Epithelial cell of esophagus (primary cell): ENCODE data around the gene FRAS1.

Experiments
- DNase-seq: peaks from one replicate; pipeline ENCODE4 v3.0.0; 2010; ENCODE audit warnings: low read depth
- H3K4me3 ChIP-seq: 2 replicates; pipeline ENCODE4 v1.5.1; 2011; ENCODE audit warnings: mild to moderate bottlenecking, low read length, control low read depth
- CTCF ChIP-seq: IDR thresholded peaks from 2 replicates; pipeline ENCODE4 v1.5.1; 2011; ENCODE audit warnings: low read depth, mild to moderate bottlenecking, low read length, control low read depth, inconsistent platforms; ENCODE audit not compliant: insufficient read depth; ENCODE audit errors: missing control alignments

The FRAS1 gene

DNA sequence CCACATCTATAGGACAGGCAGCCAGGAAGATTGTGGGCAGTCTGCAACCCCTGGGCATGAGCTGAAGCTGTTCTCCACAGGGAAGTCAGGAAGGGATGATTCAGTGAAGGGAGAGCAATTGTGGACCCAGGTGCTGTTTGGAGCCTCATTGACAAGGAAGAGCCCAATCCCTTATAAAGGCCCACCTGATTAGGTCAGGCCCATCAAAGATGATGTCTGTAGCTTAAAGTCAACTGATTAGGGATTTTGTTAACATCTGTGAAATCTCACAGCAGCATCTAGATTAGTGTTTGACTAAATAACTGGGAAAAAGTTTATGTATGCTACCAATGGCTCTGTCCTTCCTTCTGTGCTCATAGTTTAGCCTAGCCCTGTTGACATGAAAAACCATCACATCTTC is 127.5 kb downstream of the FRAS1 start:
- TF ChIP-seq CTCF = no peak
- no peak overlapping the region for H3K4me3 ChIP-seq
- peak; percentile 16 for DNase-seq

DNA sequence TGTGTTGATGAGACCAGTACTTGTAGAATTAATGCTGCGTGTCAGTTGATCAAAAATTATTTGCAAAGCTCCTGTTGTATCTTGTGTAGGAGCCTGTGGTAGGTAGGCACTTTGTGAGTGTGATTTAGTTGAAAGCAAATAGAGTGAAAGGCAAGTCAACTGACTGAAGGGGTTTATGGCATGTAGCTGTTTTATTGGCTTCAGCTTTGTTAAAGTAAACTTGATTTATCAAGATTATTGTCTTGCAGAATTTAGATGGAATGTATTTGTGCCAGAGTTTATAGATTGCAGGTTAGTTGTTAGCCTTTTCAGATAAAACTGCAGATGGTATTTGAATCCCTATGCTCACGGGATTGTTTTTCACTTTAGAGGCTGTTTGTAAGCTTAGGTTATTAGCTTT is 128.0 kb downstream of the FRAS1 start:
- TF ChIP-seq CTCF = no peak
- H3K4me3 ChIP-seq = no peak overlapping the region
- no peak for DNase-seq

DNA sequence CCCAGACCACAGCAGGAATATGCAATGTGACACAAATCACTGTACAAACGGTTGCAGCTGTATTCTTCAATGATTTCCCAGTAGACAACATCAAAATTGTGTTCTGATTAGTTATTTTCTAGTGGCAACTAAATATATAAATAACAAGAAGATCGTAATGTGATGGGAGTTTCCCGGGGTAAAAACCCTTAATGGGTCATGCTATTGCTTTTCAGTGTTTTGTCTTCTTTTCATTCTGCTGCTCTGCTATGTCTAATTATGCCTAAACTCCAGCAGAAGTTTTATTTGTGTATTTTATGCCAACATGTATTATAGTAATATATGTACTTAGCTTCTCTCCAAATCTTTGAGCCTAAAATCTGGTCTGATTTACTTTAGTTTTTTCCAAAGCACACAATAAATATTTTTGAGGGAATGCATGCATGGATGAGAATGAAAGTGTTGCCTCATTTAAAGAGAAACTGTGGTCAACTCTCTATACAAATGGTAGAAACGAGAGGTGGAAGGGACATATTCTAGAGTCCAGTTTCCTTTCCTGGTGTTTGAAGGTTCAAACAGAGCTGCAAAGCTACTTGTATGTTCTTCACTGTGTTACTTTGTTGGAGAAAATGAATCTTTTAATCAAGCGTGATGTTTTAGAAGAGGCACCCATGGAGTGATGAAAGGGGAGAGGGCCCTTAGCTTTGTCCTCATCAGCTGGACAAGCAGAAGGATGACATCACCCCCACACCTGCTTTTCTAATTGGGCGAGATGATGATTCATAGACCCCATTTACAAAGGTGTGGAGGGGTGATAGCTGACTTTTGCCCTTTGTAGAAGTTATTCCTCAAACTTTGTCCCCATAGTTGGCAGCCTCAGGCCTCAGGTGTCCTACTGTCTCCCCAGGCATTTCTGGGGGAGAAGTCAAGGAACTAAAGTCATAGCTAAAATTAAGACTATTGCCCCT is 129.7 kb downstream of the FRAS1 start:
- H3K4me3 ChIP-seq = no peak overlapping the region
- DNase-seq = no peak
- no peak for TF ChIP-seq CTCF

DNA sequence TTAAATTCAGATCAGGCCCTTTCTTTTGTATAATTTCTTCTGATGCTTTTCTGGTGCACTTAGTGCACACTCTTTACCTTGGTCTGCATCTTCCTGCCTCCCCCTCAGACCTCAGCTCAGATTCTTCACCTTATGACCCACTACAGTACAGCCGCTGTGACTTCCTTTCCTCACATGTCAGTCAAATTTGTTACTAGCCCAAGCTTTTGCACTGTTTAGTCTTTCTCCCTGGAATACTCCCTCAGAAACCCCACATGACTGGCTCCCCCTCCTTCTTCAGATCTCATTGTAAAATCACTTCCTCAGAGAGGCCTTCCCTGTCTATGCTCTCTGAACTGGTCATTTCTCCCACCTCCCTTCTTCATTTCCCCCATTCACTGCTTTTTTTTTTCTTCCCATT is 132.9 kb downstream of the FRAS1 start:
- DNase-seq = no peak
- H3K4me3 ChIP-seq = no peak overlapping the region
- TF ChIP-seq CTCF = no peak

DNA sequence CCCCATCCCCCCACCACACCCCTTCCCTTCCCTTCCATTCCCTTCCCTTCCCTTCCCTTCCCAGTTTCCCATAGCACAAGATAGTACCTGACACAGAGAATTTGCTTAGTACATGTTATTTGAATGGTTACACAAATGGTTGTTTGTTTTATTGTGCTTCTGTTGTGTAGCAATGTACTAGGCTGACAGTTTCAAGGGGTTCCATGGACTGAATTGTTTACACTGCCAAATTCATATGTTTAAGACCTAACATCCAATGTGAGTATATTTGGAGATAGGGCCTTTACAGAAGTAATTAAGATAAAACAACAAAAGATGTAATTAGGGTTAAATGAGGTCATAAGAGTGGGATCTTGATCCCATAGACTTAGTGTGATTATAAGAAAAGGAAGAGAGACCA is 133.5 kb downstream of the FRAS1 start:
- no peak for TF ChIP-seq CTCF
- no peak overlapping the region for H3K4me3 ChIP-seq
- no peak for DNase-seq

DNA sequence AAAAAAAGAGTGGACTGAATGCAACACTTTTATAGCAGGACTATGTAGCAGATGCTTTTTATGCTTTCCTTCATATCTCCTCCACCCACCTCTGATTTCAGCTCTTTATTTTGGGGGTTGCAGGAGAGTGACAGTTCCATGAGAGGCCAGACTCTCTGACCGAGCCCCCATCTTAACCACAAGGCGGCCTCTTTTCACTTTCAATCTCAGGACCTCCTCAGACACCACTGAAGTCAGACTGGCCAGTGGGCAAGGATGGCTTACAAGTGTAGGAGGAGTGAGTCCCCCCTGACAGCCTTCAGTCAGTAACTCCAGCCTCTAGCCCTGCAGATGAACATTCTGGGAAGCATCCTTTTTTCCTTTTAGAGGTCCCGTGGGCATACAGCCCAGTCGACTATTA is 140.8 kb downstream of the FRAS1 start:
- TF ChIP-seq CTCF = no peak
- H3K4me3 ChIP-seq = no peak overlapping the region
- no peak for DNase-seq

DNA sequence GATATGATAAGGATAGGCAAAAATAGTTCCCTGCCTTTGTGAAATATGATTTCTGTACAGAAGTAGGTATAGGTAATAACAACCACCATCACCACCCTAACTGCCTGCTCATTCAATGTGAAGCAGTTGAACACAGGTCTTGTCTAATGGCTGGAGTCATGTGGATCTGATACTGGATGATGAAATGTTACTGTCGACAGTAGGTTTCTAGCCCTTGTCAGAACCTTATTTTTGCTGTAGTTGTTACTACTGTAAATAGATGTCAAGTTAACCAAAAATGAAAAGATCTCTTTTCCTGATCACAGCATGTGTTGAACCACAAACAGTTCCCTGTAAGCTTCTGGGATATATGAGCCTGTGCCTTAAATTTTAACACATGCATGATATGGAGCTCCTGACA is 142.9 kb downstream of the FRAS1 start:
- H3K4me3 ChIP-seq = no peak overlapping the region
- no peak for DNase-seq
- no peak for TF ChIP-seq CTCF
